Measurements from ENCODE around the gene BAIAP3. TPM values are rescaled to one million over a fixed set of nuclear protein-coding genes. Genes with fewer than 3 reads are reported as not detected.

The BAIAP3 gene
- total RNA-seq, 1 donor from 2014 or later: 2.0 TPM

- ATAC-seq: peak; percentile 41
These were observed 32.6 kb upstream of the BAIAP3 start for GRCh38 chr16:1300664-1301476.

- ATAC-seq: no peak
These were observed 31.9 kb upstream of the BAIAP3 start for GRCh38 chr16:1301562-1301961.

GRCh38 chr16:1305823-1306222 is 27.6 kb upstream of the BAIAP3 start:
- no peak for ATAC-seq

- ATAC-seq: no peak
These were observed 27.1 kb upstream of the BAIAP3 start for GRCh38 chr16:1306334-1306733.

- ATAC-seq: peak; percentile 9
These were observed 25.1 kb upstream of the BAIAP3 start for GRCh38 chr16:1308036-1308976.

GRCh38 chr16:1308977-1309885 is 24.2 kb upstream of the BAIAP3 start, which contains the start of gene UBE2I:
Gene UBE2I, plus strand, starts transcription at chr16:1309636. Its CDS starts 4,395 bp downstream, at chr16:1314031.
- peak; percentile 87 for ATAC-seq

GRCh38 chr16:1309888-1310831 is 23.3 kb upstream of the BAIAP3 start:
- ATAC-seq: no peak

GRCh38 chr16:1310832-1311200 is 22.6 kb upstream of the BAIAP3 start:
- ATAC-seq: peak; percentile 4

- ATAC-seq: no peak
These were observed 22.2 kb upstream of the BAIAP3 start for GRCh38 chr16:1311212-1311737.

- no peak for ATAC-seq
These were observed 21.5 kb upstream of the BAIAP3 start for GRCh38 chr16:1311738-1312466.

- no peak for ATAC-seq
These were observed 21.0 kb upstream of the BAIAP3 start for GRCh38 chr16:1312467-1312816.

GRCh38 chr16:1312903-1313302 is 20.5 kb upstream of the BAIAP3 start:
- no peak for ATAC-seq

GRCh38 chr16:1313721-1314369 is 19.6 kb upstream of the BAIAP3 start:
- ATAC-seq: no peak

- no peak for ATAC-seq
These were observed 18.9 kb upstream of the BAIAP3 start for GRCh38 chr16:1314399-1315068.

- no peak for ATAC-seq
These were observed 18.1 kb upstream of the BAIAP3 start for GRCh38 chr16:1315081-1316032.

- no peak for ATAC-seq
These were observed 17.4 kb upstream of the BAIAP3 start for GRCh38 chr16:1316033-1316405.

GRCh38 chr16:1317479-1318267 is 15.8 kb upstream of the BAIAP3 start:
- no peak for ATAC-seq

All from esophagus mucosa (tissue), 1 donor.